MM.1S (cell line): Measurements from ENCODE around the gene NMNAT3.

ENCODE experiments used
- DNase-seq: peaks from one replicate; pipeline ENCODE4 v3.0.0-alpha.2; 2015
- H2AFZ ChIP-seq: fragments of 300-600 bp; sonication (generic); 2 replicates; pipeline ENCODE4 v1.6.0; 2016; ENCODE audit warnings: antibody characterized with exemption, low read length
- H3F3A ChIP-seq: fragments of 300-600 bp; sonication (generic); 2 replicates; pipeline ENCODE4 v1.6.1; 2016; ENCODE audit warnings: mild to moderate bottlenecking, antibody characterized with exemption, low read length, moderate library complexity, mixed read lengths; ENCODE audit not compliant: insufficient read depth
- H3K27ac ChIP-seq: fragments of 300-600 bp; sonication (generic); 2 replicates; pipeline ENCODE4 v1.5.1; 2016; ENCODE audit warnings: mild to moderate bottlenecking, low read length
- H3K27me3 ChIP-seq: fragments of 300-600 bp; sonication (generic); replicated peaks from 2 replicates; pipeline ENCODE4 v1.6.0; 2016; ENCODE audit warnings: low read length; ENCODE audit not compliant: insufficient read depth
- H3K36me3 ChIP-seq: fragments of 300-600 bp; sonication (generic); replicated peaks from 2 replicates; pipeline ENCODE4 v1.6.1; 2016; ENCODE audit warnings: mild to moderate bottlenecking, low read length, mixed read lengths; ENCODE audit not compliant: insufficient read depth
- H3K4me1 ChIP-seq: fragments of 300-600 bp; sonication (generic); 2 replicates; pipeline ENCODE4 v1.6.1; 2016; ENCODE audit warnings: low read length, mixed read lengths
- H3K4me2 ChIP-seq: fragments of 300-600 bp; sonication (generic); 2 replicates; pipeline ENCODE4 v1.6.0; 2016; ENCODE audit warnings: low read depth, low read length
- H3K4me3 ChIP-seq: fragments of 300-600 bp; sonication (generic); 2 replicates; pipeline ENCODE4 v1.5.1; 2016; ENCODE audit warnings: low read length, mixed read lengths
- H3K79me2 ChIP-seq: fragments of 300-600 bp; sonication (generic); 2 replicates; pipeline ENCODE4 v1.6.1; 2016; ENCODE audit warnings: mixed run types, low read length, mixed read lengths
- H3K9ac ChIP-seq: fragments of 300-600 bp; sonication (generic); 2 replicates; pipeline ENCODE4 v1.6.1; 2016; ENCODE audit warnings: low read length, mixed read lengths
- H3K9me2 ChIP-seq: fragments of 300-600 bp; sonication (generic); replicated peaks from 2 replicates; pipeline ENCODE4 v1.6.1; 2016; ENCODE audit warnings: mild to moderate bottlenecking, low read length, mixed read lengths; ENCODE audit not compliant: insufficient read depth
- H3K9me3 ChIP-seq: fragments of 300-600 bp; sonication (generic); replicated peaks from 2 replicates; pipeline ENCODE4 v1.6.1; 2016; ENCODE audit warnings: mild to moderate bottlenecking, low read length, mixed read lengths; ENCODE audit not compliant: insufficient read depth
- H4K20me1 ChIP-seq: fragments of 300-600 bp; sonication (generic); 2 replicates; pipeline ENCODE4 v1.6.1; 2016; ENCODE audit warnings: mild to moderate bottlenecking, low read length, moderate library complexity, mixed read lengths; ENCODE audit not compliant: insufficient read depth
- CTCF ChIP-seq: fragments of 300-600 bp; sonication (generic); IDR thresholded peaks from 2 replicates; pipeline ENCODE4 v1.5.1; 2016; ENCODE audit warnings: antibody characterized with exemption, low read length, mixed read lengths
- EZH2 ChIP-seq: fragments of 300-600 bp; sonication (generic); optimal IDR thresholded peaks from 2 replicates; pipeline ENCODE3; 2017; ENCODE audit warnings: low read depth, mild to moderate bottlenecking, antibody characterized with exemption, low read length, mixed read lengths
- EZH2phosphoT487 ChIP-seq: fragments of 300-600 bp; sonication (generic); IDR thresholded peaks from 2 replicates; pipeline ENCODE4 v1.6.1; 2018; ENCODE audit warnings: antibody characterized with exemption, low read length

NMNAT3 gene

GRCh38 chr3:139561255-139561817 is 116.4 kb downstream of the NMNAT3 start:
- Histone ChIP-seq H4K20me1 (no peaks in the 10 kb centered on the region), H3K36me3 (no peaks in the 10 kb centered on the region), H3F3A (no peaks in the 10 kb centered on the region), H3K4me2 (no peak overlapping the region), H2AFZ (no peak overlapping the region), H3K9me3 (no peaks in the 10 kb centered on the region), H3K27ac (no peak overlapping the region), H3K4me1 (no peaks in the 10 kb centered on the region), H3K4me3 (no peak overlapping the region), H3K9ac (no peak overlapping the region), H3K27me3 (no peaks in the 10 kb centered on the region), H3K79me2 (no peaks in the 10 kb centered on the region), H3K9me2 (no peaks in the 10 kb centered on the region)
- no peak for DNase-seq
- TF ChIP-seq EZH2phosphoT487 = no peak
- no peak for TF ChIP-seq EZH2
- TF ChIP-seq CTCF = no peak

GRCh38 chr3:139560411-139560810 is 117.4 kb downstream of the NMNAT3 start:
- no peaks in the 10 kb centered on the region for H3K36me3 ChIP-seq
- H3K27me3 ChIP-seq = no peaks in the 10 kb centered on the region
- H3K4me1 ChIP-seq = no peaks in the 10 kb centered on the region
- H3K27ac ChIP-seq = no peak overlapping the region
- H4K20me1 ChIP-seq = no peaks in the 10 kb centered on the region
- H3F3A ChIP-seq = no peaks in the 10 kb centered on the region
- H3K4me3 ChIP-seq = no peak overlapping the region
- no peaks in the 10 kb centered on the region for H3K9me3 ChIP-seq
- no peaks in the 10 kb centered on the region for H3K79me2 ChIP-seq
- H2AFZ ChIP-seq = no peak overlapping the region
- no peaks in the 10 kb centered on the region for H3K9me2 ChIP-seq
- TF ChIP-seq CTCF = no peak
- H3K9ac ChIP-seq = no peak overlapping the region
- H3K4me2 ChIP-seq = no peak overlapping the region
- no peak for DNase-seq

GRCh38 chr3:139559541-139559940 is 118.2 kb downstream of the NMNAT3 start:
- Histone ChIP-seq H3K9ac (no peak overlapping the region), H3K27ac (no peak overlapping the region), H3F3A (no peaks in the 10 kb centered on the region), H3K4me2 (no peak overlapping the region), H3K27me3 (no peaks in the 10 kb centered on the region), H3K79me2 (no peaks in the 10 kb centered on the region), H3K4me3 (no peak overlapping the region), H3K36me3 (no peaks in the 10 kb centered on the region), H4K20me1 (no peaks in the 10 kb centered on the region), H3K9me2 (no peaks in the 10 kb centered on the region), H2AFZ (no peak overlapping the region), H3K4me1 (no peaks in the 10 kb centered on the region), H3K9me3 (no peaks in the 10 kb centered on the region)
- no peak for TF ChIP-seq EZH2
- no peak for DNase-seq

- no peak for TF ChIP-seq EZH2phosphoT487
- no peak for TF ChIP-seq EZH2
- no peak for TF ChIP-seq CTCF
- H3K9me3 ChIP-seq = no peaks in the 10 kb centered on the region
- no peak for DNase-seq
These were observed 119.2 kb downstream of the NMNAT3 start for GRCh38 chr3:139558351-139559266.

More at GRCh38 chr3:139558351-139559266, 119.2 kb downstream of the NMNAT3 start:
- Histone ChIP-seq H3K27me3 (no peaks in the 10 kb centered on the region), H3K9me2 (no peaks in the 10 kb centered on the region), H3K4me1 (no peaks in the 10 kb centered on the region), H3K9ac (no peak overlapping the region), H3K36me3 (no peaks in the 10 kb centered on the region), H3K79me2 (no peaks in the 10 kb centered on the region), H4K20me1 (no peaks in the 10 kb centered on the region), H3K27ac (no peak overlapping the region), H3K4me2 (no peak overlapping the region), H3K4me3 (no peak overlapping the region), H3F3A (no peaks in the 10 kb centered on the region), H2AFZ (no peak overlapping the region)
